Keratinocyte (primary cell): Measurements from ENCODE around the gene INVS. TPM values are rescaled to one million over a fixed set of nuclear protein-coding genes. Genes with fewer than 3 reads are reported as not detected.
A peak's percentile ranks its signal among the peaks of the same experiment; 100 is the strongest.

Source experiments
- DNase-seq: peaks from one replicate; pipeline ENCODE4 v3.0.0-alpha.2; 2011; ENCODE audit warnings: low read depth, missing footprints, low spot score
- FAIRE-seq: peaks from 2 replicates; lab custom pipeline; 2011; peaks lifted over from hg19 to GRCh38; lab: Jason Lieb, UNC
- H2AFZ ChIP-seq: 2 replicates; pipeline ENCODE4 v1.6.0; 2012; ENCODE audit warnings: low read length, control low read depth, inconsistent platforms; ENCODE audit not compliant: control insufficient read depth
- H3K27ac ChIP-seq: 2 replicates; pipeline ENCODE4 v1.5.1; 2011; ENCODE audit warnings: low read length; ENCODE audit not compliant: control insufficient read depth, insufficient read depth
- H3K27me3 ChIP-seq: 3 replicates; pipeline ENCODE4 v1.6.0; 2011; ENCODE audit warnings: low read length; ENCODE audit not compliant: control insufficient read depth, insufficient read depth; ENCODE audit errors: extremely low read depth
- H3K36me3 ChIP-seq, 2 experiments: 2 replicates in 1 of 2; 3 replicates in 1 of 2; pipeline ENCODE4 v1.5.1; 2011; ENCODE audit warnings: low read length in 2 of 2, mild to moderate bottlenecking in 1 of 2; ENCODE audit not compliant: control insufficient read depth in 2 of 2, insufficient read depth in 2 of 2; ENCODE audit errors: extremely low read depth in 1 of 2
- H3K4me1 ChIP-seq: 3 replicates; pipeline ENCODE4 v1.5.1; 2011; ENCODE audit warnings: low read length; ENCODE audit not compliant: control insufficient read depth, insufficient read depth; ENCODE audit errors: extremely low read depth
- H3K4me2 ChIP-seq: 3 replicates; pipeline ENCODE4 v1.6.0; 2011; ENCODE audit warnings: low read depth, low read length; ENCODE audit not compliant: control insufficient read depth, insufficient read depth; ENCODE audit errors: extremely low read depth
- H3K4me3 ChIP-seq, 3 experiments: fragments of 200-600 bp in 1 of 3; sonication (generic) in 1 of 3; 2 replicates in 2 of 3; 3 replicates in 1 of 3; pipeline ENCODE4 v1.5.1; 2011 to 2016; ENCODE audit warnings: low read length in 3 of 3, mild to moderate bottlenecking in 3 of 3, control low read depth in 2 of 3, inconsistent platforms in 1 of 3, low read depth in 1 of 3, mixed read lengths in 1 of 3, mixed run types in 1 of 3, moderate library complexity in 1 of 3; ENCODE audit not compliant: control insufficient read depth in 2 of 3, insufficient read depth in 2 of 3; ENCODE audit errors: extremely low read depth in 1 of 3
- H3K79me2 ChIP-seq: 2 replicates; pipeline ENCODE4 v1.6.0; 2012; ENCODE audit warnings: low read length; ENCODE audit not compliant: control insufficient read depth, insufficient read depth
- H3K9ac ChIP-seq: 3 replicates; pipeline ENCODE4 v1.6.0; 2011; ENCODE audit warnings: low read length; ENCODE audit not compliant: control insufficient read depth, insufficient read depth; ENCODE audit errors: extremely low read depth
- H3K9me1 ChIP-seq: 3 replicates; pipeline ENCODE4 v1.6.0; 2011; ENCODE audit warnings: low read length; ENCODE audit not compliant: control insufficient read depth, insufficient read depth; ENCODE audit errors: extremely low read depth
- H3K9me3 ChIP-seq: 2 replicates; pipeline ENCODE4 v1.5.1; 2012; ENCODE audit warnings: low read depth, low read length; ENCODE audit not compliant: control insufficient read depth
- H4K20me1 ChIP-seq: 3 replicates; pipeline ENCODE4 v1.6.0; 2011; ENCODE audit warnings: low read length; ENCODE audit not compliant: control insufficient read depth, insufficient read depth; ENCODE audit errors: extremely low read depth
- EZH2 ChIP-seq: IDR thresholded peaks from one replicate; pipeline ENCODE4 v1.6.1; 2012; ENCODE audit warnings: inconsistent platforms, mild to moderate bottlenecking, low read length, moderate library complexity
- dilution Hi-C: fragments of 300-500 bp; cut with MboI; formaldehyde crosslinking; loops from one replicate; pipeline ENCODE4 v1.7.0; 2020; ENCODE audit warnings: low sequenced_read_pairs; ENCODE audit not compliant: extremely low pct_ligation_motif_present
- polyA plus RNA-seq, 5 experiments: library from polyadenylated mRNA; depleted of rRNA in 3 of 5; stranded (reverse) in 3 of 5; stranded (forward) in 1 of 5; unstranded in 1 of 5; fragments of >200 nt; gene quantifications; 1 replicate in 1 of 5; 2 replicates in 3 of 5; 3 replicates in 1 of 5; pipeline versions ENCODE4 v1.2.1 to v1.2.3, GENCODE V29; 2011 to 2012; ENCODE audit warnings: missing spikeins in 2 of 5, low read depth in 1 of 5, low replicate concordance in 1 of 5
- TF ChIP-seq, protein P1 (sequence below), 3 experiments: IDR thresholded peaks in 1 of 3; conservative IDR thresholded peaks in 1 of 3; optimal IDR thresholded peaks in 1 of 3; 2 replicates in 2 of 3; 3 replicates in 1 of 3; pipeline versions ENCODE3 to v1.5.1; 2011; ENCODE audit warnings: low read length in 3 of 3, mild to moderate bottlenecking in 3 of 3, moderate library complexity in 2 of 3, control low read depth in 1 of 3, inconsistent platforms in 1 of 3; ENCODE audit not compliant: insufficient read depth in 2 of 3; ENCODE audit errors: extremely low read depth in 1 of 3

Gene INVS
- polyA plus RNA-seq, 1 donor (not counting 4 experiments of a cell fraction or from before 2014, with no cell fraction given): 21.1 TPM

DNA sequence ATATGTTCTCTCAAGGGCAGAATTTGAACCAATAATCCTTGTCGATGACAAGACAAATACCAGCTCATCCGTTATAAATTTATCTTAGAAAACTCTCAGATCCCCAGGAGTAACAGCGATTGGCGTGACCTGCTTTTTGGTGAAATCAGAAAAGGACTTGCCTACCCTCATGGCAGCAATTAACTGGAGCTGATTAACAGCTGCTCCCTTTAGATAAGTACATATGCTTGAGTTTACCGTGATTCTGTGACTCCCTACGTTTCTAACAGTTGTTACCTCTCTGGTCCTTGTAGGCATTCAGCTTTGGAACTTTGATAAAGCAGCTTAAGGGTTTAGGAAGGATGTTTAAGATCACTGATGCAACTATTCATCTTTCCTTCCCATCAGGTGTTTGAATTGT, 2.6 kb downstream of the INVS start:
- Histone ChIP-seq H3K4me1 (peaks cover 22% of the 10 kb centered on the region), H3K4me2 (no peak overlapping the region), H4K20me1 (no peaks in the 10 kb centered on the region), H3K9ac (no peak overlapping the region), H3K36me3 (peaks cover 9 to 27% of the 10 kb centered on the region in 2 experiments), H3K79me2 (peaks cover 33% of the 10 kb centered on the region), H3K27ac (no peak overlapping the region), H3K9me3 (no peaks in the 10 kb centered on the region), H2AFZ (no peak overlapping the region), H3K27me3 (no peaks in the 10 kb centered on the region), H3K4me3 (no peak overlapping the region), H3K9me1 (no peaks in the 10 kb centered on the region)
- no peak for TF ChIP-seq EZH2
- TF ChIP-seq, protein P1, sequence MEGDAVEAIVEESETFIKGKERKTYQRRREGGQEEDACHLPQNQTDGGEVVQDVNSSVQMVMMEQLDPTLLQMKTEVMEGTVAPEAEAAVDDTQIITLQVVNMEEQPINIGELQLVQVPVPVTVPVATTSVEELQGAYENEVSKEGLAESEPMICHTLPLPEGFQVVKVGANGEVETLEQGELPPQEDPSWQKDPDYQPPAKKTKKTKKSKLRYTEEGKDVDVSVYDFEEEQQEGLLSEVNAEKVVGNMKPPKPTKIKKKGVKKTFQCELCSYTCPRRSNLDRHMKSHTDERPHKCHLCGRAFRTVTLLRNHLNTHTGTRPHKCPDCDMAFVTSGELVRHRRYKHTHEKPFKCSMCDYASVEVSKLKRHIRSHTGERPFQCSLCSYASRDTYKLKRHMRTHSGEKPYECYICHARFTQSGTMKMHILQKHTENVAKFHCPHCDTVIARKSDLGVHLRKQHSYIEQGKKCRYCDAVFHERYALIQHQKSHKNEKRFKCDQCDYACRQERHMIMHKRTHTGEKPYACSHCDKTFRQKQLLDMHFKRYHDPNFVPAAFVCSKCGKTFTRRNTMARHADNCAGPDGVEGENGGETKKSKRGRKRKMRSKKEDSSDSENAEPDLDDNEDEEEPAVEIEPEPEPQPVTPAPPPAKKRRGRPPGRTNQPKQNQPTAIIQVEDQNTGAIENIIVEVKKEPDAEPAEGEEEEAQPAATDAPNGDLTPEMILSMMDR (optimal IDR thresholded peaks at IDR 0.05 in 1 of 3, IDR thresholded peaks at IDR 0.05 in 1 of 3, conservative IDR thresholded peaks at IDR 0.05 in 1 of 3; ENCODE audit: extremely low read depth in 1 of 3, insufficient read depth in 2 of 3, low read length in 3 of 3): no peak
- DNase-seq (no peak), FAIRE-seq (no peak)
- dilution Hi-C loops: no loop called here

DNA sequence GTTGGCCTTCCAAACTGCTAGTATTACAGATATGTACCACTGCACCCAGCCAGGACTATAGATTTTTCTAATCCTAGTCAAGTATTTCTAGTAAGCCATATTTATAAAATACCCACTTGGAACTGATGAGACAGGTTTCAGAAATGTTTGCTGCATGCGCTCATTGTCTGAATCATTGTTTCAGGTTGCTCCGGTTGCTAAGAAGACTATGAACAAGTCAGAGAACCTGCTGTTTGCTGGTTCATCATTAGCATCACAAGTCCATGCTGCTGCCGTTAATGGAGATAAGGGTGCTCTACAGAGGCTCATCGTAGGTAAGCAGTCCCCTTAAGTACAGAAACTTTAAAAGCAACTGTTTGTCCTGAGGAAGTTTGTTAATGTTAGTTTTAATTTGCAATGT, 5.3 kb downstream of the INVS start:
- Histone ChIP-seq H3K27me3 (no peaks in the 10 kb centered on the region), H3K9me1 (no peaks in the 10 kb centered on the region), H3K79me2 (peaks cover 12% of the 10 kb centered on the region), H3K9me3 (no peaks in the 10 kb centered on the region), H3K36me3 (peaks cover 13 to 32% of the 10 kb centered on the region in 2 experiments), H3K4me3 (no peak overlapping the region), H4K20me1 (no peaks in the 10 kb centered on the region), H3K27ac (peak overlapping the region; percentile 80), H3K4me1 (peaks cover 17% of the 10 kb centered on the region), H2AFZ (no peak overlapping the region), H3K4me2 (no peak overlapping the region), H3K9ac (peak overlapping the region; percentile 30)
- TF ChIP-seq EZH2: no peak
- TF ChIP-seq, protein P1 (optimal IDR thresholded peaks at IDR 0.05 in 1 of 3, IDR thresholded peaks at IDR 0.05 in 1 of 3, conservative IDR thresholded peaks at IDR 0.05 in 1 of 3; ENCODE audit: extremely low read depth in 1 of 3, insufficient read depth in 2 of 3, low read length in 3 of 3): no peak
- dilution Hi-C loops: no loop called here
- DNase-seq (no peak), FAIRE-seq (no peak)
